MM.1S (cell line): ENCODE data around the gene ASCL2.

Experiments used
- EZH2 ChIP-seq: fragments of 300-600 bp; sonication (generic); optimal IDR thresholded peaks from 2 replicates; pipeline ENCODE3; 2017; ENCODE audit warnings: low read depth, mild to moderate bottlenecking, antibody characterized with exemption, low read length, mixed read lengths
- EZH2phosphoT487 ChIP-seq: fragments of 300-600 bp; sonication (generic); IDR thresholded peaks from 2 replicates; pipeline ENCODE4 v1.6.1; 2018; ENCODE audit warnings: antibody characterized with exemption, low read length
- TF ChIP-seq, protein P1 (sequence below): fragments of 300-600 bp; sonication (generic); IDR thresholded peaks from 2 replicates; pipeline ENCODE4 v1.5.1; 2016; ENCODE audit warnings: antibody characterized with exemption, low read length, mixed read lengths

DNA sequence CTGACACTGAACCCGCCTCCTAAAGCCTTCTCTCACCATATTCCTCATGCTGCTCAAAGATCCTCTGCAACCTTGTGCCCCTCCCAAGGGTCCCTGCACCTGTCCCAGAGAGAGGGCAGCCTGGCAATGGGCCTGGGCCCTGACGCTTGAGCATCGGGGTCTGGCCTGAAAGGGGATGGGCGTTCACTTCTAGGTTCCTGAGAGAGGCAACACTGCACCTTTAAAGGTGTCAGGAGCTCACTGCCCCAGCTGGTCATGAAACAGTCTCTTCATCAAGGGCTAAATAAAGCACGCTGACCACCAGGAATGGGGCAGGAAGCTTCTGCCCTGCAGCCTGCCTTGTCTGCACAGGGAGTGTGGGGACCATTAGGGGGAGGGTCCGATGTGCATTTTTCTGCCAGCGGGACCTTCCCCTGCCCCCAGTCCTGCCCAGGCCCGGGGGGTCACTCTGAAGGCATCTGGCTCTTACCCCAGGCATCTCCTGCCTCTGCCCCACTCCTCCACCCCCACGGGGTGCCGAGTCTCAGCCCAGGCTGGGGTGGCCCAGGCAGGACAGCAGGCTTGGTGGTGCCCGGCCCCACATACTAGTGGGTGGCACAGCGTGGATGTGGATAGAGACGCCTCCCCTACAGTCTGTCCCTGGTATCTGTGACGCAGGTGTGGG lies 27.9 kb upstream of the ASCL2 start:
- TF ChIP-seq EZH2, result no peak
- TF ChIP-seq, protein P1, sequence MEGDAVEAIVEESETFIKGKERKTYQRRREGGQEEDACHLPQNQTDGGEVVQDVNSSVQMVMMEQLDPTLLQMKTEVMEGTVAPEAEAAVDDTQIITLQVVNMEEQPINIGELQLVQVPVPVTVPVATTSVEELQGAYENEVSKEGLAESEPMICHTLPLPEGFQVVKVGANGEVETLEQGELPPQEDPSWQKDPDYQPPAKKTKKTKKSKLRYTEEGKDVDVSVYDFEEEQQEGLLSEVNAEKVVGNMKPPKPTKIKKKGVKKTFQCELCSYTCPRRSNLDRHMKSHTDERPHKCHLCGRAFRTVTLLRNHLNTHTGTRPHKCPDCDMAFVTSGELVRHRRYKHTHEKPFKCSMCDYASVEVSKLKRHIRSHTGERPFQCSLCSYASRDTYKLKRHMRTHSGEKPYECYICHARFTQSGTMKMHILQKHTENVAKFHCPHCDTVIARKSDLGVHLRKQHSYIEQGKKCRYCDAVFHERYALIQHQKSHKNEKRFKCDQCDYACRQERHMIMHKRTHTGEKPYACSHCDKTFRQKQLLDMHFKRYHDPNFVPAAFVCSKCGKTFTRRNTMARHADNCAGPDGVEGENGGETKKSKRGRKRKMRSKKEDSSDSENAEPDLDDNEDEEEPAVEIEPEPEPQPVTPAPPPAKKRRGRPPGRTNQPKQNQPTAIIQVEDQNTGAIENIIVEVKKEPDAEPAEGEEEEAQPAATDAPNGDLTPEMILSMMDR, result no peak
- no peak for TF ChIP-seq EZH2phosphoT487
